ENCODE results near the gene ZNF324.

ZNF324 gene

DNA sequence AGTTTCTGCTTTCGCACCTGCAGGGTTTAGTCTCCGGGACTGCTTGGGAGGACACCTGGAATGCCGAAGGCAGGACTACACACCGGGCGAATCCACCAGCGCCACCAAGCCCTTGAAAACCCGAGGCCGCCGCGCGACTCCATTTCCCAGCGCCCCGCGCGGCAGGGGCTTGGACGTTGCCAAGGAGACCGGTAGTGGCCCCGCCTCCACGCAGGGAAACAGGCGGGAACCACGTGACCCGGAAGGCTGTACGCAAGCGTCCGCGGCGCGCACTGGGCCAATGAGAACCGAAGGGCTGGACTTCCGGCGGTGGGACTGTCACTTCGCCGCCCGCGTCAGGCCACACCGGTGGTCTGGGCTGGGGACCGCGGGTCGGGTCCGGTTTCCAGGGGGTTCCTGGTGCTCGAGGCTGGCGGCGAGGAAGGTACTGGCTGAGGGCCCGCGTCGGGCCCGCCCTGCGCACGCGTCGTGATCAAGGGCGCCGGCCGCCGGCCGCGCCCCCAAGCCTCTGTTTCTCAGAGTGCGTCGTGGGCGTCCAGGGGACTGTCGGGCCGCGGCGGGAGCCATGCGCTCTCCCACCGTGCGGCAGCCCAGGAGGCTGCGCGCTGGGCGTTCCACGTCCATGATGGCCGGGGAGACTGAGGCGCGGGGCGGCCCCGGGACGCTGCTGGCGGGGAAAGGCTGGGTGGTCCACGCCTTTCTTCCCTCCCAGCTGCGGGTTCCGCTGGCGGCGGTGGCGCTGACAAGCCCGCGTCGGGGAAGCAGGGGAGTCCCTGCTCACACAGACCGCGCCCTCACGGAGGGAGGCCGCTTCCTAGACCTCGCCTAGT, at the start of gene ZNF324:
Gene ZNF324, plus strand, starts transcription at position 321 of the 830 bp plus-strand sequence. CDS start 2,106 bp downstream, outside the sequence.
- Histone ChIP-seq H3K4me1 (ENCODE audit: insufficient read depth, low read length, poor library complexity, severe bottlenecking) (peaks cover 10% of the 10 kb centered on the region), H3K36me3 (ENCODE audit: insufficient read depth, low read length) (peaks cover 2% of the 10 kb centered on the region; the same call in 1 of the 2 replicates), H3K79me2 (ENCODE audit: insufficient read depth, low read length) (peaks cover 20% of the 10 kb centered on the region), H3K9me2 (replicated peaks; ENCODE audit: low read depth, low read length) (no peaks in the 10 kb centered on the region), H3K4me3 (ENCODE audit: low read length, poor library complexity, severe bottlenecking) (peak within 1 kb of the TSS; percentile 87), H3K9me3 (ENCODE audit: insufficient read depth, low read depth, low read length) (no peaks in the 10 kb centered on the region), H3K9ac (ENCODE audit: low read depth, low read length, poor library complexity, severe bottlenecking) (peak within 1 kb of the TSS; percentile 80), H4K20me1 (ENCODE audit: insufficient read depth, low read length, poor library complexity, severe bottlenecking) (peaks cover 8% of the 10 kb centered on the region), H3K27me3 (ENCODE audit: insufficient read depth, low read length, poor library complexity, severe bottlenecking) (no peaks in the 10 kb centered on the region), H3K4me2 (ENCODE audit: low read depth, low read length, poor library complexity, severe bottlenecking) (peak within 1 kb of the TSS; percentile 100), H2AFZ (ENCODE audit: low read length) (peak within 1 kb of the TSS; percentile 100), H3F3A (ENCODE audit: low read depth) (no peaks in the 10 kb centered on the region)
- no peak for TF ChIP-seq EZH2phosphoT487 (IDR thresholded peaks at IDR 0.05; ENCODE audit: borderline replicate concordance)
- TF ChIP-seq, protein P1, sequence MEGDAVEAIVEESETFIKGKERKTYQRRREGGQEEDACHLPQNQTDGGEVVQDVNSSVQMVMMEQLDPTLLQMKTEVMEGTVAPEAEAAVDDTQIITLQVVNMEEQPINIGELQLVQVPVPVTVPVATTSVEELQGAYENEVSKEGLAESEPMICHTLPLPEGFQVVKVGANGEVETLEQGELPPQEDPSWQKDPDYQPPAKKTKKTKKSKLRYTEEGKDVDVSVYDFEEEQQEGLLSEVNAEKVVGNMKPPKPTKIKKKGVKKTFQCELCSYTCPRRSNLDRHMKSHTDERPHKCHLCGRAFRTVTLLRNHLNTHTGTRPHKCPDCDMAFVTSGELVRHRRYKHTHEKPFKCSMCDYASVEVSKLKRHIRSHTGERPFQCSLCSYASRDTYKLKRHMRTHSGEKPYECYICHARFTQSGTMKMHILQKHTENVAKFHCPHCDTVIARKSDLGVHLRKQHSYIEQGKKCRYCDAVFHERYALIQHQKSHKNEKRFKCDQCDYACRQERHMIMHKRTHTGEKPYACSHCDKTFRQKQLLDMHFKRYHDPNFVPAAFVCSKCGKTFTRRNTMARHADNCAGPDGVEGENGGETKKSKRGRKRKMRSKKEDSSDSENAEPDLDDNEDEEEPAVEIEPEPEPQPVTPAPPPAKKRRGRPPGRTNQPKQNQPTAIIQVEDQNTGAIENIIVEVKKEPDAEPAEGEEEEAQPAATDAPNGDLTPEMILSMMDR (conservative IDR thresholded peaks at IDR 0.05; ENCODE audit: low read length), result no peak

DNA sequence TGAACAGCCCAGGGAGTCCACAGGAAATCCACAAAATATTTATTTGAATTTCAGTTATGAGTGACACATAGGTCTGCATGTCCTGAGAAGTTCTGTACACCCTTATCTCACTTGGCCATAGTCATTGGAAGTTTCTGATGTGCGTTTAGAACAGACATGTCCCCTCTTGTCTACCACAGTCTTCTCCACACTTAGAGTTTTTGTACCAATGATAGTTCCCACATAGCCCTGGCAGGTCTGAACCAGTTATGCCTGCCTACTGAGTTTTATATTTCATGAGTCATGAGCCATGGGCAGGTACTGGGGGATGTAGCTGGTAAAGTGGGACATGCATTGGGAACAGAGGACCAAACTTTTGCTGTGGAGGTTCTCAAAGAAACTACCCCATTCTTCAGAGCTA, 38.3 kb upstream of the ZNF324 start:
- peaks cover 14% of the 10 kb centered on the region; the same call in 1 of the 2 replicates for H3K9me3 ChIP-seq (ENCODE audit: insufficient read depth, low read depth, low read length)
- H3K4me1 ChIP-seq (ENCODE audit: insufficient read depth, low read length, poor library complexity, severe bottlenecking), result no peaks in the 10 kb centered on the region
- no peak overlapping the region for H2AFZ ChIP-seq (ENCODE audit: low read length)
- H3K36me3 ChIP-seq (ENCODE audit: insufficient read depth, low read length), result no peaks in the 10 kb centered on the region
- H3K79me2 ChIP-seq (ENCODE audit: insufficient read depth, low read length), result no peaks in the 10 kb centered on the region
- no peak for TF ChIP-seq EZH2phosphoT487 (IDR thresholded peaks at IDR 0.05; ENCODE audit: borderline replicate concordance)
- TF ChIP-seq, protein P1 (conservative IDR thresholded peaks at IDR 0.05; ENCODE audit: low read length), result no peak
- H3K27me3 ChIP-seq (ENCODE audit: insufficient read depth, low read length, poor library complexity, severe bottlenecking), result no peaks in the 10 kb centered on the region
- H3K4me2 ChIP-seq (ENCODE audit: low read depth, low read length, poor library complexity, severe bottlenecking), result no peak overlapping the region
- no peak overlapping the region for H3K4me3 ChIP-seq (ENCODE audit: low read length, poor library complexity, severe bottlenecking)
- H3K9me2 ChIP-seq (replicated peaks; ENCODE audit: low read depth, low read length), result no peaks in the 10 kb centered on the region
- H4K20me1 ChIP-seq (ENCODE audit: insufficient read depth, low read length, poor library complexity, severe bottlenecking), result no peaks in the 10 kb centered on the region
- H3K9ac ChIP-seq (ENCODE audit: low read depth, low read length, poor library complexity, severe bottlenecking), result no peak overlapping the region
- no peaks in the 10 kb centered on the region for H3F3A ChIP-seq (ENCODE audit: low read depth)

DNA sequence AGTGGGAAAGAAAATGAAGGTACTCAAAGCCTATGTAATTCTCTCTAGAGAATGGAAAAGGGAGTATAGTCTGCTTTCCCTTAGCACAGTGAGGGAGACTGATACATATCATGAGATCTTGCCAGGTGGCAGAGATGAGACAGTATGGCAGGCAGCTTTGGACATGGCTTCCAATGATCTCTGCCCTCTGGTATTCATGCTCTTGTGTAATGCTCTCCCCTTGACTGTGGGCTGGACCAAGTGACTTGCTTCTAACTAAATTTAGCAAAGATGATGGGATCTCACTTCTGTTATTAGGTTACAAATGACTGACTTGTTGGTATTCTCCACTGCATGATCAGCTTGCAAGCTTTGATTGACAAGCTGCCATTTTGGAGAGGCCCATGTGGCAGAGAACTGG, 37.1 kb upstream of the ZNF324 start:
- H3K4me2 ChIP-seq (ENCODE audit: low read depth, low read length, poor library complexity, severe bottlenecking), result no peak overlapping the region
- H3K36me3 ChIP-seq (ENCODE audit: insufficient read depth, low read length), result no peaks in the 10 kb centered on the region
- no peaks in the 10 kb centered on the region for H3K27me3 ChIP-seq (ENCODE audit: insufficient read depth, low read length, poor library complexity, severe bottlenecking)
- no peak overlapping the region for H3K9ac ChIP-seq (ENCODE audit: low read depth, low read length, poor library complexity, severe bottlenecking)
- no peaks in the 10 kb centered on the region for H3K79me2 ChIP-seq (ENCODE audit: insufficient read depth, low read length)
- no peaks in the 10 kb centered on the region for H4K20me1 ChIP-seq (ENCODE audit: insufficient read depth, low read length, poor library complexity, severe bottlenecking)
- H3K9me2 ChIP-seq (replicated peaks; ENCODE audit: low read depth, low read length), result no peaks in the 10 kb centered on the region
- H3K4me3 ChIP-seq (ENCODE audit: low read length, poor library complexity, severe bottlenecking), result no peak overlapping the region
- H2AFZ ChIP-seq (ENCODE audit: low read length), result no peak overlapping the region
- H3K9me3 ChIP-seq (ENCODE audit: insufficient read depth, low read depth, low read length), result peaks cover 22% of the 10 kb centered on the region; the same call in 1 of the 2 replicates
- no peaks in the 10 kb centered on the region for H3K4me1 ChIP-seq (ENCODE audit: insufficient read depth, low read length, poor library complexity, severe bottlenecking)
- no peak for TF ChIP-seq EZH2phosphoT487 (IDR thresholded peaks at IDR 0.05; ENCODE audit: borderline replicate concordance)
- TF ChIP-seq, protein P1 (conservative IDR thresholded peaks at IDR 0.05; ENCODE audit: low read length), result no peak
- no peaks in the 10 kb centered on the region for H3F3A ChIP-seq (ENCODE audit: low read depth)
